Gastrocnemius medialis (tissue), 4 donors: ENCODE results near the gene VPS36.
"Not testable (repeated sequence)": the region's sequence is repeated elsewhere in the genome, so short reads cannot be mapped to it uniquely, and the experiment has no call there.

Experiments used
- CTCF ChIP-seq, 5 experiments: fragments of 450-650 bp in 3 of 5; fragments of 200-600 bp in 2 of 5; sonication (generic) in 2 of 5; IDR thresholded peaks in 4 of 5; conservative IDR thresholded peaks in 1 of 5; 1 replicate in 4 of 5; 2 replicates in 1 of 5; pipeline ENCODE4 v1.5.1; 2016 to 2019; ENCODE audit warnings: antibody characterized with exemption in 5 of 5, mild to moderate bottlenecking in 3 of 5, moderate library complexity in 3 of 5
- POLR2A ChIP-seq, 2 donors: fragments of 450-650 bp; IDR thresholded peaks; one replicate each; pipeline ENCODE4 v1.6.1; 2017; ENCODE audit warnings: antibody characterized with exemption in 2 of 2, mild to moderate bottlenecking in 2 of 2, moderate library complexity in 2 of 2

- TF ChIP-seq CTCF (IDR thresholded peaks at IDR 0.05 in 4 of 5, conservative IDR thresholded peaks at IDR 0.05 in 1 of 5); POLR2A (IDR thresholded peaks at IDR 0.05): not testable (repeated sequence)
Observed at GRCh38 chr13:52407436-52407835, 43.0 kb downstream of the VPS36 start.
